Measurements from ENCODE around the gene MPRIP.

MPRIP gene

DNA sequence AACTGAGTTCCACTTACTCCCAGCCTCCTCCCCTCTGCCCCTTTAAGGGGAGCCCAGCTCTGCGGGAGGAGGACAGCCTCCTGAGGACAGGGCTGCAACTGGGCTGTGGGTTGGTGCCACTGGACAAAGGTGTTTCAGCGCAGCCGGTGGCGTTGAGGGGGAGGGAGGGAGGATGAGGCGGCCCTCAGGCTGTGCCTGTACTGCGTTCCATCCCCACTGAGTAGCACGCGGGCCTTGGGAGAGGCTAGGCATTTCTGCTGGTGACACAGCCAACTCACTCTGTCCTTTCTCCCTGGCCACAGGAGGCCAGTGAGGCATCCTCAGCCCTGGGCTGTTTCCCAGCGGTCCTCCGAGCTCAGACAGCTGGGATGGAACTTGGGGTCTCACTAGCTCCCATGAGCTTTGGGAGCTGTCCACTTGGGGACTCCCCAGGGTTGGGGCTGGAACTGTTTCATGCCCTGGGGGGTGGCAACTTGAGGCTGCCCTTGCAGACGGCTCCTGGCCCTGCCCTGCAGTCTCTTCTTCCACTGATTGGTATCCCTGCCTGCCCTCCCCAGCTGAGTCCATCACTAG lies 70.5 kb downstream of the MPRIP start:
- no peak for FAIRE-seq
- DNase-seq (ENCODE audit: insufficient read length, low spot score), result no peak
- TF ChIP-seq POLR2A (IDR thresholded peaks at IDR 0.05; ENCODE audit: low read depth, low read length), result no peak

- DNase-seq (ENCODE audit: insufficient read length, low spot score) (no peak), FAIRE-seq (no peak)
- TF ChIP-seq POLR2A (IDR thresholded peaks at IDR 0.05; ENCODE audit: low read depth, low read length), result no peak
Measured at GRCh38 chr17:17114592-17115225, 72.5 kb downstream of the MPRIP start.

- no peak for TF ChIP-seq POLR2A (IDR thresholded peaks at IDR 0.05; ENCODE audit: low read depth, low read length)
Measured at GRCh38 chr17:17115620-17116019, 73.4 kb downstream of the MPRIP start.

DNA sequence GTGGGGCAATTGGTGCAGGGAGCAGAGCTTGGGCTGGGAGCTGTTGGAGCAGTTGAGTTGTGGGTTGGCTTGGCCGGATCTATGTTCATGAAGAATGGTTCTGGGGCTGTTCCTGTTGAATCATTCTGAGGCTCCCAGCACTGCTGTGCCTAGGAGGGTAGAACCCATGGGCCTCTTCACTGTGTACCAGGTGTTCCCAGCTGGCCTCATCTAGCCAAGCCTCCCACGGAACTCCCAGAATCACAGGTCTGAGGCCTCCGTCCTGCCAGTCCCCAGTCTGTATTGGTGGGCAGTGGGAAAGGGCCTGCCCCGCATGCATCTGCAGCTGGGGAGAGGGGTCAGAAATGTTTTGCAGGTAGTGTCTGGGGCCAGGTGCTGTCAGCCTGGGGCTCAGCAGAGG lies 74.1 kb downstream of the MPRIP start:
- FAIRE-seq, result no peak
- no peak for TF ChIP-seq POLR2A (IDR thresholded peaks at IDR 0.05; ENCODE audit: low read depth, low read length)
- DNase-seq (ENCODE audit: insufficient read length, low spot score), result no peak

More at GRCh38 chr17:17115620-17116019, 73.4 kb downstream of the MPRIP start:
- DNase-seq (ENCODE audit: insufficient read length, low spot score) (no peak), FAIRE-seq (no peak)

- DNase-seq (ENCODE audit: insufficient read length, low spot score) (no peak), FAIRE-seq (no peak)
- no peak for TF ChIP-seq POLR2A (IDR thresholded peaks at IDR 0.05; ENCODE audit: low read depth, low read length)
Measured at GRCh38 chr17:17117923-17118322, 75.7 kb downstream of the MPRIP start.

DNA sequence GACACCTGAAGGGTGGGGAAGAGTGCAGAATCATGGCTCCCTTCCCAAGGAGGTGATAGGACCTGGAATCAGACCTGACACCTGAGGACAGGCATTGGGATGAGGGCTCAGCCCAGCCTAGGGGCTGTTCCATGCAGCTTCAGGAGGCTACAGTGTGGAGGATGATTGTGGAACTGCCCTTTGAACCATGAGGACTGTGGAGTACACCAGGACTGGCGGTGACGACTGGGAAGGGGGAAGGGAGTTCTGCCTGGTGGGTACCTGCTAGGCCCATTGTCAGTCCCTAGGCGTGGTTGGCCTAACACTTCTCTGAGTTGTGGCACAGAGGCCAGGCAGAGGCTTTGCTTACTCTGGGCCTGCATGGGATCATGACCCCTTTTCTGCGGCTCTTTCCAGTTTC lies 76.1 kb downstream of the MPRIP start:
- FAIRE-seq (no peak), DNase-seq (ENCODE audit: insufficient read length, low spot score) (no peak)
- TF ChIP-seq POLR2A (IDR thresholded peaks at IDR 0.05; ENCODE audit: low read depth, low read length), result no peak

DNA sequence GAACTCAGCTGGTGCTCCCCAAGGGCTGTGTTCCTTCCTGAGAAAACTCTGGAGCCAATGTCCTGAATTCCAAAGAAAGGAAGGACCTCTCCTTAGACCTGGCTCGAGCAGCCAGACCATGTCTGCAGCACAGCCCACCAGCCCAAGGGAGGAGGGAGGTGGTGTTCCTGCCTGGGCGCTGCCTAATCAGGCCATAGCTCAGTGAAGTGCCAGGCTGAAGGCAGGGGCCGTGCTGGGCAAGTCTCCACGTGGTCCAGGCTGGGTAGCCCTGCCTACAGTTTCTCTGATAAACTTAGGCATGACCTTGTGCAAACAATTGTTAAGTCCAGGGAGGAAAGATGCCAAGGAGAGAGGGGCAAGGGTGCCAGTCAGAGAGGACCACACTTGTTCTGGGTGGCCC lies 76.8 kb downstream of the MPRIP start:
- no peak for TF ChIP-seq POLR2A (IDR thresholded peaks at IDR 0.05; ENCODE audit: low read depth, low read length)
- no peak for DNase-seq (ENCODE audit: insufficient read length, low spot score)
- FAIRE-seq, result no peak

DNA sequence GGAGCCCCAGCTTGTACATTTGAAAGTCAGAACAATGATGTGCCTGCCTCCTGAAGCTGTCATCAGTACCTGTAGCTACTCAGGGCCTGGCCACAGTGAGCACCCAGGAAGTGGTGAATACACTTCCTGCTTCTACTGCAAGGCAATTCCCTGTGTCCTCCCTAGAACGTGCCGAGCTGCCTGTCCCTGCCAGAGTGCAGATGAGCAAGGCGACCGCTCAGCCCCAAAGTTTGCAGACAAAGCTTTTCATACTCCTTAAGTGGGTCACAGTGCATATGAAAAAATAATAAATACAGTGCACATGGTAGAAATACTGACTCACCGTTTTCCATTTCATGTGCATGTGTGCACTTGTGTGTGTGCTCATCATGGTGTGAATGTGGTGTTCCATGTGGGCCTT lies 77.3 kb downstream of the MPRIP start:
- TF ChIP-seq POLR2A (IDR thresholded peaks at IDR 0.05; ENCODE audit: low read depth, low read length), result no peak
- DNase-seq (ENCODE audit: insufficient read length, low spot score), result peak; percentile 69
- no peak for FAIRE-seq

DNA sequence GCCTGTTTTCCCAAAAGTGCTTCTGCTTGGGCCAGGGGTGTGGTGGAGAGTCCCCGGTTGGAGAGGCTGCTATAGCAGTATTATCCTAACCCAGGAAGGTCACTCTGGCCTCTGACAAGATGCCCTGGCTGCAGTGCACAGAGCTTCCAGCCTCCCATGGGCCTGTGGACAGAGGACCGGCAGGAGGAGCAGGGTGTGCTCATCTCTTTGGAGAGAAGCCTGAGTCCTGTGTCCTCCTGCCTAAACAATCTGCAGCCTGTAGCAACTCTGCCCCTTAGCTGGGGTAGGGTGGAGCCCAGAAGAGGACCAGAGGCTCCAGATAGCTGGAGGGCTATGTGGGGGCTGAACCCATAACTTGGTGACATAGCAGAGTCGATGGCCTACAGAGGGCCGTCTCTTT lies 78.0 kb downstream of the MPRIP start:
- FAIRE-seq (no peak), DNase-seq (ENCODE audit: insufficient read length, low spot score) (no peak)
- TF ChIP-seq POLR2A (IDR thresholded peaks at IDR 0.05; ENCODE audit: low read depth, low read length), result no peak

DNA sequence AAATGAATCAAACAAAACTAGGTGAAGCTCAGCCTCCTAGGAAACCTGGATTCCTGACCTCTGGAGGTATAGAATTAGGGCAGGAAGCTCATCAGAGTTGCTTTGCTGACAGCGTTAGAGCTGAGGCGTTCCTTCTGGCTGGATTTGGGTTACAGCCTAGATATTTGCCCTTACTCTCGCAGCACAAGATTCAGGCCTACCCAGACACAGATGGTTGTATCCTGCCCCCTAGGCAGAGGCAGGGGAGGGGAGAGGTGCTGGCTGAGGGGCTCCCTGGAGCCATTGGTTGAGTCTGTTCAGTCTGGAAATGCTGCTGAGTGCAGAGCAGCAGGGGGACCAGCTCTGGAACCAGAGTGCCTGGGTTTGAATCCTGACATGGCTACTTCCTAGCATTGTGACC lies 78.4 kb downstream of the MPRIP start:
- TF ChIP-seq POLR2A (IDR thresholded peaks at IDR 0.05; ENCODE audit: low read depth, low read length), result no peak
- DNase-seq (ENCODE audit: insufficient read length, low spot score), result no peak
- no peak for FAIRE-seq

DNA sequence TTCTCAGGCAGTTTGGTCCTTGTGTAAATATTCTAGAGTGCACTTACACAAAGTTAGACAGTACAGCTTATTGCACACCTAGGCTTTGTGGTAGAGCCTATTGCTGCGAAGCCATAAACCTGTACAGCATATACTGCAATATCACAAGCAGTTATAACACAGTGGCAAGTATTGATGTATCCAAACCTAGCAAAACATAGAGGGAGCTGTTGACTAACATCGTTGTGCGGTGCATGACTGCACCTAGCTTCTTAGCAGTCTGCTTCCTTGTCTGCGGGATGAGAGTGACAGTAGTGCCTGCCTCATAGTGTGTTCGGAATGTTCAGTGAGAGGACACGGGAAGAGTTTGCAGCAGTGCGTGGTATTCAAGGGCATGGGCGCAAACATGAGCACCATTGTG lies 78.9 kb downstream of the MPRIP start:
- no peak for TF ChIP-seq POLR2A (IDR thresholded peaks at IDR 0.05; ENCODE audit: low read depth, low read length)
- DNase-seq (ENCODE audit: insufficient read length, low spot score) (no peak), FAIRE-seq (no peak)

DNA sequence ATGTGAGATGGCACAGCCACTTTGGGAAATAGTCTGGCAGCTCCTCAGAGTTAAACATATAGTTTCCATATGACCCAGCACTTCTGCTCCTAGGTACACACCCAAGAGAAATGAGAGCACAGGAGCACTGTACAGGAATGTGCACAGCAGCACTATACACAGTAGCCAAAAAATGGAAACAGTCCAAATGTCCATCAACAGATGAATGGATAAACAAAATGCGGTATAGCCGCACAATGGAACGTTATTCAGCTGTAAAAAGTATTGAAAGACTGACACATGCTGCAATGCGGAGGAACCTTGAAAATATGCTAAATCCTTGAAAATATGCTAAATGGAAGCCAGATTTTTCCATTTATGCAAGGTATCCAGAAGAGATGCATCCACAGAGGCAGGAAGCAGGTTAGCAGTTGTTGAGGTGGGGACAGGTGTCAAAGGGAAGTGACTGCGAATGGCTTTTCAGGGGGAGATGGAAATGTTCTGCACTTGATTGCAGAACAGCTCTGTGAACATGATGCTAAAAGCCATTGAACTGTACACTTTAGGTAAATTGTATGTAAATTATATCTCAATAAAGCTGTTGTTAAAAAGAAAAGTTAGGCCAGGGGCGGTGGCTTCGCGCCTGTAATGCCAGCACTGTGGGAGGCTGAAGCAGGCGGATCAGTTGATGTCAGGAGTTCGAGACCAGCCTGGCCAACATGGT lies 80.7 kb downstream of the MPRIP start:
- no peak for TF ChIP-seq POLR2A (IDR thresholded peaks at IDR 0.05; ENCODE audit: low read depth, low read length)
- DNase-seq (ENCODE audit: insufficient read length, low spot score) (no peak), FAIRE-seq (no peak)

GRCh38 chr17:17124341-17124740 lies 82.1 kb downstream of the MPRIP start:
- DNase-seq (ENCODE audit: insufficient read length, low spot score) (no peak), FAIRE-seq (no peak)
- TF ChIP-seq POLR2A (IDR thresholded peaks at IDR 0.05; ENCODE audit: low read depth, low read length), result no peak

GRCh38 chr17:17125136-17126084 lies 83.2 kb downstream of the MPRIP start:
- TF ChIP-seq POLR2A (IDR thresholded peaks at IDR 0.05; ENCODE audit: low read depth, low read length), result no peak
- FAIRE-seq (no peak), DNase-seq (ENCODE audit: insufficient read length, low spot score) (no peak)

Data from H54 (cell line).